ENCODE measurements around the gene CNOT2.
"Not testable (repeated sequence)": the region's sequence is repeated elsewhere in the genome, so short reads cannot be mapped to it uniquely, and the experiment has no call there.

Gene CNOT2

DNA sequence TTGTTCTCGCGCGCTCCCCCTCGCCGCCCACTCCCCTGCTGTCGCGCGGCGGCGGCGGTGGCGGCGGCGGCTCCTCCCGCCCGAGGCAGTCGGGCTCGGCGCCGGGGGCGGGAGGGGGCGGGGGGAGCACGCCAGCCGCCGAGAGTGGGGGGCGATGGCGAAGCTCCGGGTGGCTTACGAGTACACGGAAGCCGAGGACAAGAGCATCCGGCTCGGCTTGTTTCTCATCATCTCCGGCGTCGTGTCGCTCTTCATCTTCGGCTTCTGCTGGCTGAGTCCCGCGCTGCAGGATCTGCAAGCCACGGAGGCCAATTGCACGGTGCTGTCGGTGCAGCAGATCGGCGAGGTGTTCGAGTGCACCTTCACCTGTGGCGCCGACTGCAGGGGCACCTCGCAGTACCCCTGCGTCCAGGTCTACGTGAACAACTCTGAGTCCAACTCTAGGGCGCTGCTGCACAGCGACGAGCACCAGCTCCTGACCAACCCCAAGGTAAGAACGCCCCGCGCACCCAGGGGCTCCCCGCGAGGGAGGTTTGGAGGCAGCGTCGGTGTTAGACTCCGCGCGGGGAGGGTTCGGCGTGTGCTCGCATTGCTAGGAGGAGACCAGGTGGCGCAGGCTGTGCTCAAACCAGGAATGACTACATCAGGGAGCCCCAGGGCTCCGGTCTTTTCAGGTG, 123.5 kb downstream of the CNOT2 start:
- peak; percentile 67 for DNase-seq (ENCODE audit: low spot score)

DNA sequence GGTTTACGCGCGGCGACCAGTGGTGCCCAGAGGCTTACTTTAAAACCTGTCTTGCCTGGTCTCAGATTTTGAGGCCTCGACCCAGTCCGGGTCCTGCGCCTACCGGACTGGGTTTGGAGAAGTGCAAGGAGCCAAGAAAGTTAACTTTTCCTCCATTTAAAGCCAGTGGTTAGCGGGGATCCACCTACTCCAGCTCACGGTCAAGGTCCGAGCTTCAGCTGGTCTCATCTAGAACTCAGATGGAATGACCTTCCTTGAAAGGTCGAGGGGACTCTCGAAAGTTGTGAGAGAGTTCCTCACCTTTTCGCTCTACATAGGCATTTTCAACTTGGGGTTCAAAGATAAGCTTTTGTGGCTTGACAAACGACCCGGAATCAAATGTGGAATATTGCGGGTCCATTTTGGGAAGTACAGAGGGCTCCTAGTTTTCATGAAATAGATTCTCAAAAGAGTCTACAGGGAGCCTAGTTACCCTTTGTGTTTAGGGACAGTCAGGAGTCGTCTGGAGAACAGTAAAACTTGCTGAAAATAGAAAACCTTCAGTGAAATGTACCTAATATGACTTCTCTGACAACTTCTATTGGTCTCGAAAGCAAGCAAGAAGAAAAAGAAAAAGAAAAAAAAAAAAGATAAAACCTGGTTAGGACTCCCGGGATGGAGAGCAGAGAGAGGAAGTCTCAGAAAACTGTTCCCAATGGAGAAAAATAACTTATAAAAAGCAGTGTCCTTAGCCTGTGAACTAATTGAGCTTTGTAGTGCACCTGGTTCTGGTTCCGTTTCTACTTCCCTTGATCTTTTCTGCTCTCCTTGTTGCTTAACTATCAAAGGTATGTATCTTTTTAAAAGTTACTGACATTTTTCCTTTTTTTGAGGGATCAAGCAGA, 124.3 kb downstream of the CNOT2 start:
- peak; percentile 23 for DNase-seq (ENCODE audit: low spot score)

DNA sequence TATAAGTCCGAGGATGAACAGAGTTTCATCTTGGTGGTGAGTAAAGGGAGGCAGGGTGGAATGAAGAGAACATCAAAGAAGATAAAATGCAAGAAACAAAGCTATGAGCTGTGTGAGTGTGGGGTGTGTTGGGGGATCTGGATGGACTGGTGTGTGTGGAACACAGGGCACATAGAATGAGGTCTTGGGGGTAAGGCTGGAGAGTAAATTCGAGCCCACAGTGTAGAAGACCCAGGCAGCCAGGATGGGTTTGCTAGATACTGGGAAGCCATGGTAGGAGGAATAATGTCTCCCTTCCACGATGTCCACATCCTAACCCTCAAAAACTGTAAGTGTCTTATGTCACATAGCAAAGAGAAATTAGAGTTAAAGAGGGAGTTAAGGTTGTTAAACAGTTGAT, 129.6 kb downstream of the CNOT2 start:
- DNase-seq (ENCODE audit: low spot score) = no peak

DNA sequence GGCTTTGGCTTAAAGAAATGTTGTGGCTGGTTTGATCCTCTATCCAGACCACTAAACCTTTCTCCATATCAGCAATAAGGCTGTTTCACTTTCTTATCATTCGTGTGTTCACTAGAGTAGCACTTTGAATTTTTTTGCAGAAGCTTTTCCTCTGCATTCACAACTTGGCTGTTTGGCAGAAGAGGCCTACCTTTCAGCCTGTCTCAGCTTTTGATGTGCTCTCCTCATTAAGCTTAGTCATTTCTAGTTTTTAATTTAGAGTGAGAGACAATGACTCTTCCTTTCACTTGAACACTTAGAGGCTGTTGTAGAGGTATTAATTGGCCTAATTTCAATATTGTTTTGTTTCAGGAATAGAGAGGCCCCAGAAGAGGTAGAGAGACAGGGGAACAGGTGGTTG, 136.6 kb downstream of the CNOT2 start:
- DNase-seq (ENCODE audit: low spot score) = no peak

DNA sequence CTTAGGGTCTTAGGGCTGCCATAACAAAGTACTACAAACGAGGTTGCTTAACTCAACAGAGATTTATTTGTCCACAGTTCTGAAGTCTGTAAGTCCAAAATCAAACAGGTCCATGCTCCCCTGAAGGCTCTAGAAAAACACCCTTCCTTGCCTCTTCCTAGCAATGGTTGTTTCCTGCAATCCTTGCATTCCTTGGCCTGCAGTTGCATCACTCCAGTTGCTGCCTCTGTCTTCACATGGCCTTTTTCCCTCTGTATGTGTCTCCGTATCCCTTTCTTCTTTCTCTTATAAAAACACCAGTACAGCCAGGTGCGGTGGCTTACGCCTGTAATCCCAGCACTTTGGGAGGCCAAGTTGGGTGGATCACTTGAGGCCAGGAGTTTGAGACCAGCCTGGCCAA, 140.3 kb downstream of the CNOT2 start:
- no peak for DNase-seq (ENCODE audit: low spot score)

DNA sequence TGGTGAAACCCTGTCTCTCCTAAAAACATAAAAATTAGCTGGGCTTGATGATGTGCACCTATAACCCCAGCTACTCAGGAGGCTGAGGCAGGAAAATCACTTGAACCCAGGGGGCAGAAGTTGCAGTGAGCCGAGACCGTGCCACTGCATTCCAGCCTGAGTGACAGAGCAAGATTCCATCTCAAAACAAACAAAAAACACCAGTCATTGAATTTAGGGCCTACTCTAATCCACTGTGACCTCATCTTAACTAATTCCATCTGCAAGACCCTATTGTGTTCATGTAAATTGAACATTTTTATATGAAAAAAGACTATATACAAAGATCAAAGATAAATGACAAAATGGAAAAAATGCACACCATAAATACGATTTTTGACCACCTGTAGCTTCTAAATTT, 140.7 kb downstream of the CNOT2 start:
- no peak for DNase-seq (ENCODE audit: low spot score)

DNA sequence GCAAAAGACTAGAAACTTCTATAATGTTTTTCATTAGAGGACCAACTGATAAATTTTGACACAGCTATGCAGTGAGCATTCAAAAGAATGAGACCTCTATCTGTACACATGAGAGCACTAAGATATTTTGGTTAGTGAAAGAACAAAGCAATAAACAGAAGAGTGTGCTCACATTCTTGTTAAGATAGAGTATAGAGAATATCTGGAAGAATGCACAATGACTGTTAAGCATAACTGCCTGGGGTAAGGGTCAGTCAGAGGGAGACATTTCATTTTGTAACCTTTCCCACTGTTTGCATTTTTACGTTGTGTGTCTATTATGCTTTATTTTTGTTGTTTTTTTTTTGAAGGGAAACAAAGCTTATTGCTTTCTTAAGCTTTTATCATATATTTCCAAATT, 143.5 kb downstream of the CNOT2 start:
- no peak for DNase-seq (ENCODE audit: low spot score)

DNA sequence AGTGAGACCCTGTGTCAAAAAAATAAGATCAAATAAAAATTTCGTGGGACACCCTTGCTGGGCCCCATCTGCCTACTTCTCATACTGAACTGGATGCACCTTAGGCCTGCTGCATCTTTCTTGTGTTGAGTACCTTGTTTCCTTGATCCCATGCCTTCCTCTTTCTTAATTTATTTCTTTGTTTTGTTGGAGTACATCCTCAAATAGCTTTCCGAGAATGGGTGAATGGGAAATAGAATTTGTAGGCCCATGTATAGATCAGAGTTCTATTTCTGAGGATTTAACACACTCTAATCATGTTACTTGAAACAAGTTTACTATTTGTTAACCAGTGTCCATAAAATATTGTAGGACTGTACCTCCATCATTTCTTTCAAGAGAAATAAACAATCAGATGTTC, 146.4 kb downstream of the CNOT2 start:
- DNase-seq (ENCODE audit: low spot score) = no peak

DNA sequence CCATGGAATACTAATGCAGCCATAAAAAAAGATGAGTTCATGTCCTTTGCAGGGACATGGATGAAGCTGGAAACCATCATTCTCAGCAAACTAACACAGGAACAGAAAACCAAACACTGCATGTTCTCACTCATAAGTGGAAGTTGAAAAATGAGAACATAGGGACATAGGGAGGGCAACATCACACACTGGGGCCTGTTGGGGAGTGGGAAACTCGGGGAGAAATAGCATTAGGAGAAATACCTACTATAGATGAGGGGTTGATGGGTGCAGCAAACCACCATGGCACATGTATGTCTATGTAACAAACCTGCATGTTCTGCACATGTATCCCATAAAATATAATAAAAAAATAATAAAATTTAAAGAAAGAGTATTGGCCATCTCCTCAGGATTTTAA, 149.4 kb downstream of the CNOT2 start:
- DNase-seq (ENCODE audit: low spot score) = not testable (repeated sequence)

DNA sequence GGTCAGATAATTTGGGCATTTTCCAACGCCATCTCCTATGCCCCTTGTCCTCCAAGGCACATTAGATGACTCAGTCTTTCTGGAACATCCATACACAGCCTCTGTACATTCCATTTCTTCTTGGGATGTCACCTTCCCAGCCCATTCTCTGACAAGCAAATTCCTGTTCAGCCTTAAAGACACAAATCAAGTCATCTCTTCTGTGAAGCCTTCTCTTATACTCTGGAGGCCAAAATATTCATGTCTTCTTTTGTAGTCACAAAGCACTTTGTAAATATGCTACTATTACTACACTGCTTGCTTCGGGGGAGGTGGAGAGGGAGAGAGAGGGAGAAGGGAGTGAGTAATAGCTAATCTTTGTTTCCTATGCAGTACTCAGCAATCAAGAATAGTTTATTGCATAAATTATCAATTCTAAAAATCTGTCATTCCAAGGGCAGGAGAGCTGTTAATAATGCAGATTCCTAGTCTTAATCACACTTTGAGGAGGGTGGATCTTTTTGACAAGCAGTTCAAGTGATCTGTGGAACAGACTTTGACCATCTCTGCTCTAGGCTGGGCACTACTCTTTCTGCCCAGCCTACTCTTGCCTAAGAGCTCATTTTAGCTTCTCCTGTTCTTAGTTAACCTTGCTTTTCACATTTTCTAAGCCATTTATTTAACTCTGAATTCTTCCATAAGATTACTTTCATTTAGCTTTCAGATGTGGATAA, 150.7 kb downstream of the CNOT2 start:
- no peak for DNase-seq (ENCODE audit: low spot score)

DNA sequence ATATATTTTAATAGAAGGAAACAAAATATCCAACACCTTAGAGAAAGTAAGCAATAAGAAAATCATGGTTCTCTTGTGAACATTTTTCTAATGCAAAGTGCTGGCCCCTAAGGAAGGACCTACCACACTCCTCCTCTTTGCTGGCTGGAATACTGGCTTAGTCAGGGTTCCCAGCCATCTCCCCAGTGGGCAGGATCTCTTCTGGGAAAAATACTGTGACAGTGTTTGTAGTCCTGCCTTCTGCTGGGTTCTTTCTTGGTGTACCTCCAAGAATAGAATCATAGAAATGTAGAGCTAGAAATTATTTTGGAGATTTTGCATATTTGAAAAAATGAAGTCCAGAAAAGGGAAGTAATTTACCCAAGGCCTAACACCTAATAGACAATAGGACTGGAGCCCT, 154.8 kb downstream of the CNOT2 start:
- no peak for DNase-seq (ENCODE audit: low spot score)

DNA sequence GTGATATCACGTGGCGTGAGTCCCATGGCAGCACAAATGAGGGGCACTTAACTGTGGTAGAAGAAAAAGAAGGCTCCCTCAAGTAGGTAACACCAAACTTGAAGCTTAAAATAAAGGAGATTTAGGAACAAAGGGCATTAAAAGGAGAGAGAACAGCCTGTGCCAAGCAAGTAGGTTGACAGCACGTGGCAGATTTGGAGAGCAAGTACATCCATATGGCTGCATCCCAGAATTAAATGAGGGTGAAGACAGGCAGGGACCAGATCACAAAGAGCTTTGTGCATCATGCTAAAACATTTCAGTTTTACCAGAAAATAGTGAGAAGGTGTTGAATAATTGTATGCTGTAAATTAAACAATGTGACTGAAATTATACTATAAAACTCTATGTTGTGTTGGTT, 155.6 kb downstream of the CNOT2 start:
- no peak for DNase-seq (ENCODE audit: low spot score)

DNA sequence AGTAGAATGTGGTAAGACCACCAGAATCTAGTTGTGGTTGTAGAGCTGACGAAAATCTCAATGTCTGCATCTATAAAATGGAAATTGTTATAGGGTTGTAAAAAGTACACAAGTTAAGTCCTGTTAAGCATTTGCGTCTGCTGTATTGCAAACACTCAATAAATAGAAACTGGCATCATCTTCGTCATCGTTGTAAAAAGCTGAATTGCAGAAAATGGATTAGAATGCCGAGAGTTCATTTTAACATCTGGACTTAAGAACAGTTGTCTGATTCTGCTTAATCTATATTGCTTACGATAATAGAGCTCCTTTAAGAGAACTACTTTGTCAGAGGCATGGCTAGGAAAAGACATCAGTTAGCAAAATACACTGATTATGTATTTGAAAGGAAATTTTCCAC, 156.1 kb downstream of the CNOT2 start:
- DNase-seq (ENCODE audit: low spot score) = no peak

DNA sequence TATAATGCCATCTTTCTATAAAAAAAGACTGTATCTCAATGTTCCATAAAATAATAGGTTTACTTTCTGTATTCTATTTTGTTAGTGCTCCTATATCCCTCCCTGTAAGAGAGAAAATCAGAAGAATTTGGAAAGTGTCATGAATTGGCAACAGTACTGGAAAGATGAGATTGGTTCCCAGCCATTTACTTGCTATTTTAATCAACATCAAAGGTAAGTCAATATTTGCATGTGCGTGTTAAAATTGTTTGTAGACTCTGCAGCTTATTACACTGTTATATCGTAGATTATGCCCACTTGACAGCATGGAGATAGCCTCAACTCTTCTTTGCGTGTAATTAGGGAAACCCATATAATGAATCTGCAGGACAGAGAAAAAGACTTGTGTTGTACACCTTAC, 156.9 kb downstream of the CNOT2 start:
- no peak for DNase-seq (ENCODE audit: low spot score)

DNA sequence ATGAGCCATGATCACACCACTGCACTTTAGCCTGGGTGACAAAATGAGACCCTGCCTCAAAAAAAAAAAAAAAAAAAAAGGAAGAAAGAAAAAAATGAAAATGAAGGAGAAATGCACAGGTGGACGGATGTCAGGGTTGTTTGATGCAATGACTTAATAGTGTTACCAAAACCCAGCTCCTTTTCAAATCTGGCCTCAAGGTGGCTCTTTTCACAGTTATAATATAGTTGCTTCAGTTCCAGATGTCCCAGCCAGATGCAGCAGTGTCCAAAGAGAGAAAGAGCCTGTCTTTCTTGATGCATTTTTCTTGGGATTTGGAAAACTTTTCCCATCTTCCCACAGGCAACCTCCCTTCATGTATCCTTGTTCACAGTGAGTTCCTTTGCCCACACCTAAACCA, 159.4 kb downstream of the CNOT2 start:
- DNase-seq (ENCODE audit: low spot score) = no peak

DNA sequence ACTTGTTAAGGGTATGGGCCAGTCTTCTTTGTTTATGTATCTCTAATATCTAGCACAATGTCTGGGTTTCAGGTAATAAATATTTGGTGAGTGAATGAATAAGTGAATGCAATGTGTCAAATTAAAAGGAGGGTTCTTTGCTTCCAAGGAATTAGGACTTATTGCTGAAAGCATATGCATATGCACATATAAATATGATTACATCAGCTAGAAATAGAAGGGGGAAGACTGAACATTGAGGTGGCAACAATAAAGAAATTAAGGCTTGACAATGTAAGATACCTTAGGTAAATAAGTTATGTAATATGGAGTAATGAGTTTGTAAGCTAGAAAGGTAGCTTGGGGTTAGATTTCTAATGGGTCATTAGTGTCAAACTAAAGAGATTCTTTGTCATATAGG, 160.6 kb downstream of the CNOT2 start:
- DNase-seq (ENCODE audit: low spot score) = no peak

Data from iPS-NIHi11 (cell line).